HG02938 (cell line): ENCODE data around the gene DUSP15.

Experiments
- ATAC-seq: cut with Tn5 transposase; IDR thresholded peaks from one replicate; pipeline ENCODE4 v1.9.1; 2021; ENCODE audit warnings: mild to moderate bottlenecking, moderate library complexity; ENCODE audit not compliant: unreplicated experiment

The DUSP15 gene

DNA sequence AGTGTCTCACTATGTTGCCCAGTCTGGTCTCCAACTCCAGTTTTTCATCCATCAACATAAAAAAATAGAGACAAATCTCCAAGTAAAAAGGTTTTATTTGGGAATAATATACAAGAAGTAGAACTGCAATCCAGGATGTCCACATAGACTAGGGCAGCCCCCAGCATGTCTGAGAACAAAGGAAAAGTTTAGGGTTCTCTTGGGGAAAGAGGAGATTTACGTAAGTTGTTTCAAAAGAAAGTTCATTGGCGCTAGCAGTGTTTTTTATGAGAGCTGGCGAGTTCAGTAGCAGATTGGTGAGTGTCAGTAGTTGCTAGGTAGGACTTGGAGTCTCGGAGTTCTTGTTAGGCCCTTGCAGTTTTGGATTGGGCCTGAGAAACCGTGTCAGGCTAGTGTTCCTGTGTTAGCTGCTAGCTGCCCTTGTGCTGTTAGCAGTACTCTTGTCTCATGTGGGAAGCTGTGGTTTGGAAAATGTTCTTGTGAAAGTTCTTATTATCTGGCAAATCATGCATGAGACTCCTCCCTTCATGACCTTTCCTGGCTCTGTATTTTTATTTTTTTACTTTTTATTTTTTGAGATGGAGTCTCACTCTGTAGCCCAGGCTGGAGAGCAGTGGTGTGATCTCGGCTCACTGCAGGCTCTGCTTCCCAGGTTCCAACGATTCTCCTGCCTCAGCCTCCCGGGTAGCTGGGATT lies 24.8 kb upstream of the DUSP15 start:
- peak; percentile 98 for ATAC-seq

DNA sequence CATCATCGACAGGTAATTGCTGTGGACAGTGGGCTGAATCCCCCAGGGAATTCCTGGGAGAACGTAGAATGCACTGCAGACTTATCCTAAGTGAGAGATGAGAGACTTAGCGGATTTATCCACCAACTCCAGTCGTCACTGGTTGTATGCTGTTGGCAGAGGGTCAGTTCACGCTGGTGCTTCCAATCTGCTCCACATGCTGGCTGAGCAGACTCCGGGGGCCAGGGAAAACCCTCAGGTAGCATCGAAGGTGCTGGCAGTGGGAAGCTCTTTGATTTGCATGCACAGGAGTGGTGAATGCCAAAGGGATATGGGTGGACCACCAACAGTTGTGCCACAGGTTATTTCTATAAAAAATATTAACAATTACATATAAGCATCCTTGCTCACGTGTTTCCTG lies 20.3 kb upstream of the DUSP15 start:
- ATAC-seq = no peak

DNA sequence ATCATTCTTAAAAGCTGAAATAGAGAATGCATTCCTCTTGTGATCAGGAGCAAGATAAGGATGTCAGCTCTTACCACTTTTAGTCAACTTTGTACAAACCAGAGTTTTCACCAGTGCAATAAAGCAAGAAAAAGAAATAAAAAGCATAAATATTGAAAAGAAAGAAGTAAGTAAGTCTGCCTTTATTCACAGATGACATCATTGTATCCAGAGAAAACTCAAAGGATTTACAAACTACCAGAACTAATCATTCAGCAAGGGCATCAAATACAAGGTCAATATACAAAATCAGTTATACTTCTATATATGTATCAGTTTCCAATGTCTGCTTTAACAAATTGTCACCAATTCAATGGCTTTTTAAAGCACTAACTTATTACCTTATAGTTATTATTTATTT lies 13.5 kb upstream of the DUSP15 start:
- ATAC-seq = no peak

DNA sequence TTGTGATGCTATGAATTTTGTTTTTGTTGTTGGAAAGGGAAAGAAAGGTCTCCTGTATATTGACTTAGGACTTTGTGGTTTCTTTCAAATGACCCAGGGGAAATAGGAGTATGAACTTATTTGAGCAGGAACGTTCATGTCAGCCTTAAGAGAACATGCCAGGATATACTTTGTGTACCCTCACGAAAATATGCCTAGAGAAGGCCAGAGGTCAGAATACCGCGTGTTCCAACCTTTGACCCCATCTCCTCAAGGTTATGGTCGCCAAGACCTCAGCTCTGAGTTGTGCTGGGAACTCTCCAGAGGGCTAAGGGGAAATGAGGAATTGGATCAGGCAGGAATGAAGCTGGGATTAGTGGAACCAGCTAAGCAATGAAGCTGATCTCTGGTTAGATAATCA lies 11.6 kb upstream of the DUSP15 start:
- no peak for ATAC-seq

DNA sequence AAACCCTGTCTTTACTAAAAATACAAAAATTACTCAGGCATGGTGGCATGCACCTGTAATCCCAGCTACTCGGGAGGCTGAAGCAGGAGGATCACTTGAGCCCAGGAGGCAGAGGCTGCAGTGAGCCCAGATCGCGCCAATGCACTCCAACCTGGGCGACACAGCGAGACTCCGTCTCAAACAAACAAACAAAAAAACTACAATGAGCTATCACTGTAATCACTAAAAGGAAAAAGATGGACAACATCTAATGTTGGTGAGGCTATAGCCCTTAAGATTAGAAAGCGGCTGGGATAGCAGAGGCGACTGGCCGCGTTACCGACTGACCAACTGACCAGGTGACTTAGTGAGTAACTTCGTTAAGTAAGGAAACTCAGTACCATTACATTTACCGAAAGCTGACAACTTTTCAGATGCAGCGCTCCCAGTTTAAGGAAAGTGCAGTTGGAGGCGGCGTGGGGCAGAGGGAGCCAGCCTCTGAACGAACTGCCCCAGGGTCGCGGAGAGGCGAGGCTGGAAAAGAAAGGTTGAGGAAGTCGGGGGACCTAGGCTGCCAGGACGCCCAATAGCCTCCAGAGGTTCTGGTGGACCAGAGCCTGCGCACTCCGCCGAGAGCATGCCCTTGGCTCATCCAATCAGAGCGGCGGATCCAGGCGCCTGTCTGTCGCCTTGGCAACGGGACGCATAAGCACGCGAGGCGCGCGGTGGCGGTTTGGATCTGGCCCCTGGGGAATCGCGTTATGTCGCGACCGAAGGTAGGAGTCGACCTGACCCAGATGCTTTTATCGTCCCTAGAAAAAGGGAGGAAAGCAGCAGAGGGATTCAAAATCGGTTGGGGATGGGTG lies 9.0 kb upstream of the DUSP15 start:
- peak; percentile 83 for ATAC-seq

DNA sequence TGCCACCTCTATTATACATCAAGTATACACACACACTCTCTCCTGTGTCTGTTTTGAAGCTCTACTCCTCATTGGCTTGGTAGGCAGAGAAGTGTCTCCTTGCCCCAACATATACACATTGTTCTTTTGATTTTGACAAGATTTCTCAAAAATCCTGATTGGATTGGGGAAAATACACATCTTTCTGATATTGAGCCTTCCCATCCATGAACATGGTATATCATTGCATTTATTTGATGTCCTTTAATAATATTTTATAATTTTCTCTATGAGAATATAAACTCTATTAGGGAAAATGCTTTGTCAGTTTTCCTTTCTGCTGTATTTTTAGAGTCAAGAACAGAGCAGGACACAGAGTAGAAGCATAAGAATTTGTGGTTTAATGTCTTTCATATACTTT lies 7.4 kb upstream of the DUSP15 start:
- no peak for ATAC-seq

DNA sequence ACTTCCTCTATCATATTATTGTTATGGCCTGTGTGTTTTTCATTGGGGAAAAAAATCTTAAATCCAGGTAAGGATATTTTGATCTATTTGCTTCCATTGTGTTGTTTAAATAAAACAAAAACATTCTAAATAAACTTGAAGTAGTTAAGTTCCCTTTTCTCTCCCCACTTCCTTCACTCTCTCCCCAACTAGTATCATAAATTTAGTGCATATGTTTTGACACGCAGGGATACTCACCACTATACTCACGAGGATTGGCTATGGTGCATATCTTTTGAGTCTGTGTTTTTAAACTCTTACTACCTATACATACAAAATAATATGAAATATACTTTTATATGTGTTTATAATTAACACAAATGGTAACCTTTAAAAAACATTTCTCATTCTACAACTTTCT lies 5.3 kb upstream of the DUSP15 start:
- no peak for ATAC-seq

DNA sequence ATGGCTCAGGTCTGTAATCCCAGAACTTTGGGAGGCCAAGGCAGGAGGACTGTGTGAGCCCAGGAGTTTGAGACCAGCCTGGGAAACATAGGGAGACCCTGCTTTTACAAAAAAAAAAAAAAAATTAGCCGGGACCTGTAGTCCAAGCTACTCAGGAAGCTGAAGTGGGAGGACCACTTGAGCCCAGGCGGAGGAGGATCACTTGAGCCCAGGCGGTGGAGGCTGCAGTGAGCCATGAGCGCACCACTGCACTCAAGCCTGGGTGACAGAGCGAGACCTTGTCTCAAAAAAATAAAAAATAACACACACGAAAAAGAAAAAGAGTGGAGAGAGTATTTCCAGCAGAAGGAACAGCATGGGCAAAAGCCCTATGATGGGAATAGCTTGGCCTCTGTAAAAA lies 2.1 kb upstream of the DUSP15 start:
- no peak for ATAC-seq

DNA sequence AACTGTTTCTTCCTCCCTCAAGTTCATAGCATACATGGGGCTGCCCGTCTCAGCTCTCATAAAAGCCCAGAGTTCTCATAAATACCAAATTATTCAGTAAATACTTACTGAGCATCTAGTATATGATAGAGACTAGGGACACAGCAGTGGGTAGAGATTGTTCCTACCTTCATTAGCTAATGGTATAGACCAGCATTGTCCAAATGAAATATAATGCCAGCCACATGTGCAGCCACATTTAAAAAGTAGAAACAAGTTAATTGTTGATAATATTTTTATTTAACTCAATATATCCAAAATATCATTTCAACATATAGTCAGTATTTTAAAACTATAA lies 1.3 kb upstream of the DUSP15 start:
- no peak for ATAC-seq

DNA sequence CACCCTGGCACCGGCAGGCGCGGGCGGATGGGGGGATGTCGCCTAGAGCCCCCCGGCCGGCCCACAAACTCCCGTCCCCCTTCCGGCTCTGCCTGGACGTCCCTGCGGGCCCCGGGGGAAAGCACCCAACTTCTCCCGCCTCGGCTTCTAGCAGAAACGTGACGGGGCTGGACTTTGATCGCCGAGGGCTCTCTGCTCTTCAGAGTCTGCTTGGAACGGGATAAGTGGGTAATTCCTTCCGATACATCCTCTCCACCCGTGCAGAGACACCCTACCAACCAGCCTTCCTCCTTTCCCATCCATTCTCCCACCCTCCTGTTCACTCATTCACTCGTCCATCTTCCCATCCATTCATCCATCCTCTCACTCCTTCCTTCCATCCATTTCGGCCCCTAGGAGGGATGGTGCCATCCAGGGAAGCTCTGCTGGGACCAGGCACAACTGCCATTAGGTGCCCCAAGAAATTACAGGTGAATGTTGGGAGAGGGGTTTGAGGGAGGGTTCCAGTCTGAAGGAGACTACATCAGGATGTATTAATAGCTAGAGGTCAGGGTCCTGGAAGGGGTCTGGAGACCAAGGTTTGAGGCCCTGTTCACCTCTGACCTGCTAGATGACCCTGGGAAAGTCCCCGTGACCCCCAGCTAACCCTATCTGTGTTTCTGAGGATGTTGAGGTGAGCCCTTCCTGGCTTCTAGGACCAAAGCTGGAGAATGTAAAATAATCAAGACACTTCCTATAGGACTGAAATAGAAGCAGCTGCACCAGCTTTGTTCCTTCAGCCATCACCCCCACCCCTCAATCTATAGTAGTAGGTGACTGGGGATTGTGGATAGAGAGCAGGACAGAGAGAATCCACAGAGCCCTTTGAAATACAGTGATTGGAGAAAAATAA lies 645 bp upstream of the DUSP15 start:
- ATAC-seq = no peak

DNA sequence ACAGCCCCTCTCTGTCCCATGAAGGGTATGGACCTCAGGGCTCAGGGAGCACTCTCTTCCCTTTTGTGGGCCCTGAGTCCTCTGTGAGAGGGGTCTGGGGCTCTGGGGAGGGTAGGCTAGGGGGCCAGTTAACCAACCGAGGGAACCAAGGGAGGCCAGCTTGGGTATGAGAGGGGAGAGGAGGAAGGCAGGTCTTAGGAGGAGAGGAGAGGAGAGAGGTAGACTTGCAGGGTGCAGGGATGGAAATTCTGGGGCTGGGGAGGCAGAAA lies 720 bp downstream of the DUSP15 start:
- no peak for ATAC-seq

DNA sequence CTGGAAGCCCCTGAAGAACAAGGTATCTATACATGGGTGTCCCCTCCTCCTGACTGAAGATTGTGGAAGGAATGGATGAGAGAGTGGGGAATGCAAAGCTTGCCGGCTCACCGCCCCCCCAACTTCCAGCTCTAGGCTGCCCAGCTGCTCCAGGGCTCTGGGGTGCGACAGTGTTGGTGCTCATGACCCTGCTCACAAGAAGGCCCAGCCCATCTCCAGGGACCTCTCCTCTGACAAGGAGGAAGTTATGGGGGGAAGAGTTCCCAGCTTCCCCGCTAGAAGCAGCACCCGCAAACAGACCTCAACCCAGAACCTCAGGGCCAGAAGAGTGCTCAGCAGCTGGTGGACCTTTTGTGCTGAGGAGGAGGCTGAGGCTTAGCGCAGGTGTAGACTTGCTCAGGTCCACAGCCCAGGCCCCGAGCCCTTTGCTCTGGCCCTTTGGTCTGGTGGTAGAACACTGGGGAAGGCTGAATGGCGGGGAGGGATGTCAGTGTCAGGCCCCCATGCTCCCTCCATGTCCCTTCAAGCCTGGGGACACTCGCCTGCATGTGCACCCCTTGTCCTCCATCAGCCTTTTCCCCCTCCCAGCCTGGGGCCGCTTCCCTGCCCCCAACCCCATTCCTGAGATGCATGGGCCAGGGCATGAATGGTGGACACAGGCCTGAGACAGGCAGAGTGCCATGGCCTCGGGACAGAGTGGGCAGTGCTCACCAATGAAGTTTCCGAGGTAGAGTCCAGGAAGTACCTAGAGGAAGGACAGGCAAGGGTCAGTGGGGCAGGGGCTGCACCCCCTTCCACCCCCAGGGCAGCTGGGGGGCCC lies 1.3 kb downstream of the DUSP15 start:
- no peak for ATAC-seq

DNA sequence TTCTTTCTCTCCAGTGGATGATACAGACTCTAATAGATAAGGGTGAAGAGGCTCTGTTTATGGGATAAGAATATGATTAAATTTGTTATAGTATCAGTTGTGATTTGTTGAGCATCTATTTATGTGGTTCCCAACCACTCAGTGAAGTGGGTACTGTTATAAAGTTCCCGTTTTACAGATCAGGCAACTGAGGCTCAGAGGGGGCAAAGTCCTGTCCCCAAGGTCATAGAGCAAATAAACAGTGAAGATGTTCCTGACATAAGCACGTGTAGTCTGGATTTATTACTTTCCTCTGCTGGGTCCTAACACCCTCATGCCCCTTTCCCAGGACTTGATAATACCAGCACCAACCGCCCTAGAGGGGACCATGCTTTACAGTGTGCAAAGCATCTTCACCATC lies 4.1 kb downstream of the DUSP15 start:
- no peak for ATAC-seq

DNA sequence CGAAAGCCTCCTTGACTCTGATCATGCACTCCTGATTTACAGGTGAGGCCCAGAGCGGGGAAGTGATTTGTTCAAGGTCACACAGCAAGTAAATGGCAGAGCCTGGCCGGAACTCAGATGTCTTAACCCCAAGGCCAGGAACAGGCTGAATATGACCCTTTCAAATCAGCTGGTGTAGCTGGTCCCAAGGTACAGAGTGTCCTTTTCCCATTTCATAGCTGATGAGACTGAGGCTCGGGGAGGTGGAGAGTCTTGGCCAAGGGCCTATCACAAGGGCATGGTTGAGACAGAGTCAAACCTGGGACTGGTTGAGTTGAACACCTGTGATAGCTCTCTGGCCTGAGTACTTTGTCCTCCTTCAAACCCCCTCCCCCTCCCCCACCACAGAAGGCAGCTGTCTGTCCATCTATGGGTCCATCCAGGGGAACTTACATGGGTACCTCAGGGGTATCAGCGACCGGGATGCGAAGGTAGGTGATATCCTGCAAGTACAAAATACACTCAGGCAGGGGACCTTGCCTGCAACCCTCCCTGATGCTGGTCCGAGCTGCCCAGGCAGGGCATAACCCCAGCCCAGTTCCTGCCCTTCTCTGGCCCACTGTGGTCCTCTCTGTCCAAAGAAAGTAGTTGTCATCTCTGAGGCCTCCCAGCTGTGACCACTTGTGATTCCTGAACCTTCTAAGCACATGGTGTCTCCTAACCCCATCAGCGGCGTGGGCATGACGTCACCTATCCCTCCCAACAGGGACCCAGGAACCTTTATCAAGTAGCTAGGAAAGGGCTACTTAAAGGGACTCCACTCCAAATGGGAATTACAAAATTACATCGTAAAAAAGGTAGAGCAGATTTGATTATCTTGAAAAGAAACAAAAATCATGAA lies 5.6 kb downstream of the DUSP15 start:
- ATAC-seq = no peak

DNA sequence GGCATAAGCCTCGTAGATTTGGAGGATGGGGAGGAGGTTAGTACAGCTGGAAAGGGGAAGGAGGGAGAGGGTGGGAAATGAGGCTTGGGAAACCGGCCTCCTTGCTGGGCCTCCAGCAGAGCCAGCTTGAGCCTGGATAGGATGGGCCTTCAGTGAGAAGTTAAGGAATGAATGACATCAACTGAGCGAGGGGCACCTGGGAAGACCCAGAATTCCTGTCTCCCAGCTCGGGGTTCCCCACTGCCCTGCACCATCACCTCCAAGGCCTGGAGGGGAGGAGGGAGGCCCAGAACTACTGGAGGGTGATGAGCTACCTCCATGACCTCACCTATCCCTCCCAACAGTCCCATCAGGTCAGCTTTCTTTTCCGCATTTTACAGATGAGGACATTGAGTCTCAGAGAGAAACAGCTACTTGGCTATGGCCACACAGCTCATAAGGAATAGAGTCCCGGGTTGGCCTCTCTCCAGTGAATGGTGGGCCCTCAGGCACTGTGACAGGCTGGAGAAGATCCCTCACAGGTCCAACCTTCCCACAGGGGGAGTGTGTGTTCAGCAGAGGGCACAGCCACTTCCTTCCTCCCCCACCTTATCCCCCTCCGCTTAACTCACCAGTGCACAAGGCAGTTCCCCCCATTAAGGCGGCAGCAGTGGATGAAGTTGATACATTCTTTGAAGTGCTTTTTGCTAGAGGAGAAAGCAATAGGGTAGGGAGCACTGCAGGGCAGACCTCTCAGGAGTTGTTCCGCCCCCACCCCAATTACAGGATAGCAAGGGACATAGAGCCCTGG lies 6.8 kb downstream of the DUSP15 start:
- ATAC-seq = no peak

DNA sequence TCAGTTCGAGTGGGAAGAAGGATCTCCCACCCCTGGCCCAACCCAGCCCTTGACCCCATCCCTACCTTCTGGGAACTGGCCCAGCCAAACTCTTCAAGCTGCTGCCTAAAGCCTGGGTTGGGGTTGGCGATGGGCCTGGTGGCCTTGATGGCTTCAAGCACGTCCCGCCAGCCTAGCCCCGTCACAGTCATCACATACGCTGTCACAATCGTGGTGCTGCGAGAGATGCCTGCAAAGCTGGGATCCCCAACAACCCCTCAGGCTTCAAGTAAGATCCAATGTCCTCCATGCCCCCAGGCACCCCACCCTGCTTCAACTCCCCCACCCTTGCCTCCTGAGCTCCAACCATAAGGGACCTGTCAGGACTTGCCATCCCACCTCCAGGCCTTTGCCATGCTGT lies 7.8 kb downstream of the DUSP15 start:
- ATAC-seq = no peak

DNA sequence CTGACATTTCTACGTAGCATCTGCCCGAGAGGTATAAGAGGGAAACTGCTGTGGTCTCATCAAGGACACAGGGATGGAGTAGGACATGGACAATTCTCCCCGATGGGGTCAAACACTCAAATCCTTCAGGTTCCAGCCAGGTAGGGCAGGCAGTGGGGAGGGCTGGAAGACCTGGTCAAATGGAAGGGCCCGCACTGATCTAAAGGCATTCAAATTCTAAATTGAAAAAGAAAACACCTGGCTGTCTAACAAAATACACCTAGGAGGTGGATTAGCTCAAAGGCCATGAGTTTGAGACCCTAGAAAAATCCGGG lies 8.2 kb downstream of the DUSP15 start:
- no peak for ATAC-seq

DNA sequence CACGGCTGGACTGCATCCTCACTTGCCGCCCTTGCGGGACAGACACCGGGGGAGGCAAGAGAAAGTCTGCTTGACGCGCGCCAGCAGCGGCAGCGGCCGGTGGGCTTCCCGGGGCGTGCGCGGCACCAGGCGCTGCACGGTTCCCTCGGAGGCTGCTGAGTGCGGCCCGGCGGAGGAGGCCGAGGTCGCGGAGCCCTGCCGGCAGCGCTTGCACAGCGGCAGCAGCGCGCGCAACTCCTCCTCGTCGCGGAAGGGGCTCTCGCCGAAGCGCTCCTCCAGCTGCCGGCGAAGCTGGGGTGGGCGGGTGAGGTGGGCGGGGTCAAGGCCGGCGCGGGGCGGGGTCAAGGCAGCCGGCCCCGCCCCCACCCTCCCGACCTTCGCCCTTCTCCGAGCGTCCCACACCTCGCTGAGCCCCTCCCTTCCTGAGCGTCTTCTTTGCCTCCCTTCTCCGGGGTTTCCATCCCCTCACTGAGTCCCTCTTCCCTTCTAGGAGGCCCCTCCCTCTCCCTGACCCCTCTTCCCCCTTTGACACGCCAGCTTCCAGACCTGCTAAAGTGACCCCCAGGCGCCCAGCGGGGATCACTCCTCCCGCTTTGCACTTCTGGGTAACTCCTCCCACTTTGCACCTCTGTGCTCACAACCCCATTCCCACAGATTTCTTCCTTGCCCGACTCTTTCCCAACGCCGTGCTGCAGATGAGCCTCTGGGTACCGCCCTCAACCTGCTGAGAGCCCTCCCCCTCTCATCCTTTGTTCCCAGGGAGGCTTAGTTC lies 8.8 kb downstream of the DUSP15 start:
- ATAC-seq = no peak

DNA sequence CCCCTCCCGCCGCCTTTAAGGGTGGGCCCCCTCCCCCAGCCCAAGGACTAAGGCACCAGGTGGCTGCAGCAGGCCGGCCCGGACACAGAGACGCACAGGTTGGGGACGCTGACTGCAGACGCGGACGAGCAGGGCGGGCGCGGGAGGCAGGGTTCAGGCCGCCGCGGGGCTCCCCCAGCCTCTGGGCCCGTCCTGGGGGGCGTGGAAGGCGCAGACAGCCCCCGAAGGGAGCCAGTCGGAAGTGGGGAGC lies 9.3 kb downstream of the DUSP15 start:
- no peak for ATAC-seq
